ENCODE data around the gene ZEB2. TPM values are rescaled to one million over a fixed set of nuclear protein-coding genes. Genes with fewer than 3 reads are reported as not detected.

The ZEB2 gene
- total RNA-seq, 2 experiments from 2014 or later = 4.0 to 16.9 TPM

- TF ChIP-seq EZH2phosphoT487 (IDR thresholded peaks at IDR 0.05; ENCODE audit: borderline replicate concordance, low read depth, low read length) (no peak), CTCF (conservative IDR thresholded peaks at IDR 0.05; ENCODE audit: low read length) (no peak)
- intact Hi-C loops (cut with micrococcal nuclease; ENCODE audit: unreplicated experiment) = loop anchor here (1.0 to 10.0 kb wide), 3 partner anchors 64 to 895 kb away; no protein-coding TSS in a partner anchor
- POLR2A ChIA-PET = no interaction called here
- DNase-seq (ENCODE audit: low spot score) = peak; percentile 64
- Histone ChIP-seq H3K79me2 (ENCODE audit: insufficient read depth, low read depth, low read length) (no peaks in the 10 kb centered on the region), H3K9me2 (ENCODE audit: insufficient read depth, low read length) (no peaks in the 10 kb centered on the region), H3K4me1 (ENCODE audit: insufficient read depth, low read length, poor library complexity, severe bottlenecking) (peaks cover 36% of the 10 kb centered on the region), H3K27ac (ENCODE audit: low read depth, low read length, poor library complexity, severe bottlenecking) (no peak overlapping the region), H3K4me2 (ENCODE audit: low read length) (peak overlapping the region; percentile 81), H2AFZ (ENCODE audit: low read length) (peak overlapping the region; percentile 41), H3K9me3 (ENCODE audit: low read length) (no peaks in the 10 kb centered on the region), H3K4me3 (ENCODE audit: low read depth, low read length, poor library complexity, severe bottlenecking) (peak overlapping the region; percentile 83), H3K36me3 (ENCODE audit: insufficient read depth, low read length) (no peaks in the 10 kb centered on the region), H4K20me1 (ENCODE audit: insufficient read depth, low read length) (peaks cover 20% of the 10 kb centered on the region; the same call in 1 of the 2 replicates)
- no TSS peak for BruUV-seq (replicated peaks)
- CTCF ChIA-PET (ENCODE audit: unreplicated experiment) = no interaction called here
Measured at GRCh38 chr2:144516981-144517865, 2.7 kb downstream of the ZEB2 start.

- BruUV-seq (replicated peaks) = no TSS peak
- Histone ChIP-seq H3K27ac (ENCODE audit: low read depth, low read length, poor library complexity, severe bottlenecking) (no peak overlapping the region), H4K20me1 (ENCODE audit: insufficient read depth, low read length) (peaks cover 20% of the 10 kb centered on the region; the same call in 1 of the 2 replicates), H3K9me3 (ENCODE audit: low read length) (no peaks in the 10 kb centered on the region), H3K4me1 (ENCODE audit: insufficient read depth, low read length, poor library complexity, severe bottlenecking) (peaks cover 36% of the 10 kb centered on the region), H3K79me2 (ENCODE audit: insufficient read depth, low read depth, low read length) (no peaks in the 10 kb centered on the region), H3K36me3 (ENCODE audit: insufficient read depth, low read length) (no peaks in the 10 kb centered on the region), H3K9me2 (ENCODE audit: insufficient read depth, low read length) (no peaks in the 10 kb centered on the region), H3K4me2 (ENCODE audit: low read length) (peak overlapping the region; percentile 81), H3K4me3 (ENCODE audit: low read depth, low read length, poor library complexity, severe bottlenecking) (peak overlapping the region; percentile 83), H2AFZ (ENCODE audit: low read length) (0 out of 2 replicates have a peak overlapping the region, but pooled peaks have one; percentile 20)
- no peak for TF ChIP-seq CTCF (conservative IDR thresholded peaks at IDR 0.05; ENCODE audit: low read length)
- TF ChIP-seq EZH2phosphoT487 (IDR thresholded peaks at IDR 0.05; ENCODE audit: borderline replicate concordance, low read depth, low read length) = no peak
- POLR2A ChIA-PET = no interaction called here
- peak; percentile 32 for DNase-seq (ENCODE audit: low spot score)
- intact Hi-C loops (cut with micrococcal nuclease; ENCODE audit: unreplicated experiment) = loop anchor here (5.0 to 10.0 kb wide), 2 partner anchors 528 to 896 kb away; no protein-coding TSS in a partner anchor
- CTCF ChIA-PET (ENCODE audit: unreplicated experiment) = no interaction called here
Measured at GRCh38 chr2:144516411-144516980, 3.4 kb downstream of the ZEB2 start.

Data from OCI-LY7 (cell line).